CD14-positive monocyte (primary cell): ENCODE measurements around the gene KREMEN1. TPM values are rescaled to one million over a fixed set of nuclear protein-coding genes. Genes with fewer than 3 reads are reported as not detected.
A peak's percentile ranks its signal among the peaks of the same experiment; 100 is the strongest.

Experiments used
- DNase-seq, 3 donors: peaks; one replicate each; pipeline ENCODE4 v3.0.0-alpha.2; 2011 to 2022
- H2AFZ ChIP-seq: 2 replicates; pipeline ENCODE4 v1.6.0; 2012; ENCODE audit warnings: mild to moderate bottlenecking, low read depth, low read length, inconsistent platforms; ENCODE audit not compliant: insufficient read depth, poor library complexity, severe bottlenecking
- H3K27ac ChIP-seq, 2 donors: 1 replicate in 1 of 2; 2 replicates in 1 of 2; pipeline ENCODE4 v1.5.1; 2012 to 2013; ENCODE audit warnings: low read length in 2 of 2, control low read depth in 1 of 2, inconsistent platforms in 1 of 2, low read depth in 1 of 2, mild to moderate bottlenecking in 1 of 2
- H3K27me3 ChIP-seq, 2 donors: one replicate each; pipeline versions ENCODE4 v1.6.0 to v1.6.1; 2011 to 2013; ENCODE audit warnings: low read length in 2 of 2; ENCODE audit not compliant: control insufficient read depth in 2 of 2, insufficient read depth in 2 of 2
- H3K36me3 ChIP-seq, 2 donors: replicated peaks in 1 of 2; 1 replicate in 1 of 2; 2 replicates in 1 of 2; pipeline versions ENCODE4 v1.5.1 to v1.6.1; 2012 to 2013; ENCODE audit warnings: low read length in 2 of 2, control low read depth in 1 of 2, inconsistent platforms in 1 of 2, mild to moderate bottlenecking in 1 of 2; ENCODE audit not compliant: insufficient read depth in 2 of 2, control insufficient read depth in 1 of 2
- H3K4me1 ChIP-seq, 2 donors: 1 replicate in 1 of 2; 2 replicates in 1 of 2; pipeline versions ENCODE4 v1.5.1 to v1.6.1; 2012 to 2013; ENCODE audit warnings: low read length in 2 of 2, control low read depth in 1 of 2, inconsistent platforms in 1 of 2, mild to moderate bottlenecking in 1 of 2, moderate library complexity in 1 of 2; ENCODE audit not compliant: insufficient read depth in 2 of 2, control insufficient read depth in 1 of 2
- H3K4me2 ChIP-seq: replicated peaks from 2 replicates; pipeline ENCODE3; 2012; ENCODE audit warnings: low read length, moderate library complexity, mild to moderate bottlenecking; ENCODE audit not compliant: poor library complexity, severe bottlenecking; ENCODE audit errors: extremely low read depth
- H3K4me3 ChIP-seq, 3 experiments: fragments of 200-600 bp in 1 of 3; sonication (generic) in 1 of 3; replicated peaks in 1 of 3; 1 replicate in 2 of 3; 2 replicates in 1 of 3; pipeline ENCODE4 v1.5.1; 2011 to 2013; ENCODE audit warnings: low read length in 3 of 3, mild to moderate bottlenecking in 3 of 3, control low read depth in 2 of 3, low read depth in 2 of 3, inconsistent platforms in 1 of 3, moderate library complexity in 1 of 3
- H3K79me2 ChIP-seq: 2 replicates; pipeline ENCODE4 v1.6.0; 2012; ENCODE audit warnings: mild to moderate bottlenecking, control low read depth, inconsistent platforms, low read length, moderate library complexity; ENCODE audit not compliant: insufficient read depth
- H3K9ac ChIP-seq: 2 replicates; pipeline ENCODE4 v1.6.0; 2017; ENCODE audit warnings: low read length, mild to moderate bottlenecking; ENCODE audit not compliant: insufficient read depth, poor library complexity, severe bottlenecking
- H3K9me3 ChIP-seq, 2 donors: replicated peaks in 1 of 2; 1 replicate in 1 of 2; 2 replicates in 1 of 2; pipeline versions ENCODE4 v1.5.1 to v1.6.1; 2012 to 2013; ENCODE audit warnings: low read length in 2 of 2, control low read depth in 1 of 2; ENCODE audit not compliant: control insufficient read depth in 1 of 2, insufficient read depth in 1 of 2
- H4K20me1 ChIP-seq: 2 replicates; pipeline ENCODE4 v1.6.0; 2012; ENCODE audit warnings: mild to moderate bottlenecking, low read length, control low read depth, moderate library complexity; ENCODE audit not compliant: insufficient read depth
- H3K27ac Mint-ChIP-seq, 7 donors: one replicate each; pipeline ENCODE4 v1.8.0; 2020; ENCODE audit warnings: mild to moderate bottlenecking in 7 of 7, mixed read lengths in 7 of 7, moderate library complexity in 6 of 7, inconsistent platforms in 2 of 7
- H3K27me3 Mint-ChIP-seq, 3 donors: one replicate each; pipeline ENCODE4 v1.8.0; 2021 to 2022; ENCODE audit warnings: low read depth in 3 of 3, mild to moderate bottlenecking in 3 of 3, mixed read lengths in 3 of 3, moderate library complexity in 3 of 3, inconsistent platforms in 1 of 3
- H3K36me3 Mint-ChIP-seq, 2 donors: one replicate each; pipeline ENCODE4 v1.8.0; 2020; ENCODE audit warnings: mixed read lengths in 2 of 2, inconsistent platforms in 1 of 2, mild to moderate bottlenecking in 1 of 2
- H3K4me1 Mint-ChIP-seq: one replicate; pipeline ENCODE4 v1.8.0; 2020; ENCODE audit warnings: mild to moderate bottlenecking, mixed read lengths
- H3K4me3 Mint-ChIP-seq, 2 donors: one replicate each; pipeline ENCODE4 v1.8.0; 2020; ENCODE audit warnings: mild to moderate bottlenecking in 2 of 2, mixed read lengths in 2 of 2, moderate library complexity in 1 of 2
- H3K9me3 Mint-ChIP-seq, 7 donors: one replicate each; pipeline ENCODE4 v1.8.0; 2020 to 2022; ENCODE audit warnings: mixed read lengths in 7 of 7, mild to moderate bottlenecking in 6 of 7, moderate library complexity in 6 of 7, inconsistent platforms in 2 of 7
- CTCF ChIP-seq: fragments of 200-600 bp; IDR thresholded peaks from one replicate; pipeline ENCODE4 v1.8.0; 2022; ENCODE audit warnings: antibody characterized with exemption, mild to moderate bottlenecking
- WGBS: methylation state at CpG from one replicate; pipeline ENCODE4 v1.1.5; 2013; ENCODE audit warnings: missing lambda C conversion rate; ENCODE audit not compliant: insufficient coverage; 5-methylcytosine and 5-hydroxymethylcytosine counted together
- intact Hi-C, 2 donors: fragments of 100-400 bp; cut with micrococcal nuclease; formaldehyde crosslinking; loops; one replicate each; pipeline versions ENCODE4 v1.15.0 to v1.15.1; 2023
- polyA plus RNA-seq, 3 donors: library from polyadenylated mRNA; depleted of rRNA in 1 of 3; unstranded in 2 of 3; stranded (reverse) in 1 of 3; fragments of 300-500 nt in 2 of 3; fragments of >200 nt in 1 of 3; fragmentation: Illumina TruSeq in 2 of 3; gene quantifications; 1 replicate in 2 of 3; 2 replicates in 1 of 3; pipeline ENCODE4 v1.2.3, GENCODE V29; 2012 to 2021

The KREMEN1 gene
- polyA plus RNA-seq, 3 donors = 0.47 to 1.6 (median 0.69) TPM

GRCh38 chr22:29151316-29151715, 78.5 kb downstream of the KREMEN1 start:
- Mint-ChIP-seq H3K27me3 (peaks cover 6 to 24% (median 9%) of the 10 kb centered on the region in 3 donors), H3K27ac (no peak overlapping the region), H3K36me3 (no peaks in the 10 kb centered on the region), H3K4me3 (no peak overlapping the region), H3K9me3 (peaks cover 0 to 3% (median 0%) of the 10 kb centered on the region in 7 donors), H3K4me1 (peaks cover 32% of the 10 kb centered on the region)
- peaks cover 21 to 29% of the 10 kb centered on the region in 2 donors for H3K4me1 ChIP-seq
- intact Hi-C loops = loop anchor here in 1 of 2 donors (10.0 kb wide), 1 partner anchor 67 kb away; no protein-coding TSS in a partner anchor
- no peak overlapping the region for H2AFZ ChIP-seq
- peak in 1 of 3 donors; percentile 0 for DNase-seq
- no peak overlapping the region for H3K9ac ChIP-seq
- H3K4me2 ChIP-seq = no peak overlapping the region
- H3K79me2 ChIP-seq = no peaks in the 10 kb centered on the region
- no peaks in the 10 kb centered on the region for H3K36me3 ChIP-seq
- no peaks in the 10 kb centered on the region for H3K9me3 ChIP-seq
- no peak for TF ChIP-seq CTCF
- WGBS = 96% methylated on average over 3 of the region's 7 CpGs
- no peak overlapping the region for H3K27ac ChIP-seq
- no peaks in the 10 kb centered on the region for H3K27me3 ChIP-seq
- H4K20me1 ChIP-seq = no peaks in the 10 kb centered on the region
- no peak overlapping the region for H3K4me3 ChIP-seq

GRCh38 chr22:29152045-29152953, 79.5 kb downstream of the KREMEN1 start:
- Mint-ChIP-seq H3K9me3 (peaks cover 0 to 3% (median 0%) of the 10 kb centered on the region in 7 donors), H3K27ac (peak overlapping the region; percentile 81 to 94 (median 89)), H3K4me1 (peaks cover 32% of the 10 kb centered on the region), H3K36me3 (no peaks in the 10 kb centered on the region), H3K4me3 (peak overlapping the region; percentile 84 to 93), H3K27me3 (peaks cover 6 to 24% (median 12%) of the 10 kb centered on the region in 3 donors)
- Histone ChIP-seq H3K36me3 (no peaks in the 10 kb centered on the region), H3K9ac (peak overlapping the region; percentile 57), H3K4me1 (peaks cover 21 to 29% of the 10 kb centered on the region in 2 donors), H3K79me2 (no peaks in the 10 kb centered on the region), H3K27me3 (no peaks in the 10 kb centered on the region), H4K20me1 (no peaks in the 10 kb centered on the region), H2AFZ (peak overlapping the region; percentile 82), H3K4me2 (peak overlapping the region; percentile 78), H3K27ac (peak overlapping the region; percentile 7 to 77), H3K4me3 (peak overlapping the region; percentile 29 to 73 (median 53)), H3K9me3 (no peaks in the 10 kb centered on the region)
- intact Hi-C loops = loop anchor here in 1 of 2 donors (10.0 kb wide), 1 partner anchor 67 kb away; no protein-coding TSS in a partner anchor
- TF ChIP-seq CTCF = no peak
- peak; percentile 18 to 39 (median 20) for DNase-seq
- WGBS = 28% methylated on average over 13 of the region's 13 CpGs
